ENCODE measurements around the gene EDN1.
"Not testable (repeated sequence)": the region's sequence is repeated elsewhere in the genome, so short reads cannot be mapped to it uniquely, and the experiment has no call there.

EDN1 gene

DNA sequence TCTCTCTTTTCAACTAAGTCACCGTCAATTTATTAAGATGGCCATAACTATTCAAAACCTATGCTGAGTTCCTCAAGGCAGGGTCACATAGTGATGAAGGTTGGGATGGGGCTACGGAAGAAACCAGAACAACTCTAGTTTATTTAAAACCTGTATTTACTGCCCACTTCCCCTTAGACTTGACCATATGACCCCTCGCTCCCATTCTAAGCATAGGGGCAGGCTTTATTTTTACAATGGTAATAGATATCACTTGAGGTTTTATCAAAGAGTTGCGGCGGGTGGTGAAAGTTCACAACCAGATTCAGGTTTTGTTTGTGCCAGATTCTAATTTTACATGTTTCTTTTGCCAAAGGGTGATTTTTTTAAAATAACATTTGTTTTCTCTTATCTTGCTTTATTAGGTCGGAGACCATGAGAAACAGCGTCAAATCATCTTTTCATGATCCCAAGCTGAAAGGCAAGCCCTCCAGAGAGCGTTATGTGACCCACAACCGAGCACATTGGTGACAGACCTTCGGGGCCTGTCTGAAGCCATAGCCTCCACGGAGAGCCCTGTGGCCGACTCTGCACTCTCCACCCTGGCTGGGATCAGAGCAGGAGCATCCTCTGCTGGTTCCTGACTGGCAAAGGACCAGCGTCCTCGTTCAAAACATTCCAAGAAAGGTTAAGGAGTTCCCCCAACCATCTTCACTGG is 5.5 kb downstream of the EDN1 start:
- no peak for DNase-seq

DNA sequence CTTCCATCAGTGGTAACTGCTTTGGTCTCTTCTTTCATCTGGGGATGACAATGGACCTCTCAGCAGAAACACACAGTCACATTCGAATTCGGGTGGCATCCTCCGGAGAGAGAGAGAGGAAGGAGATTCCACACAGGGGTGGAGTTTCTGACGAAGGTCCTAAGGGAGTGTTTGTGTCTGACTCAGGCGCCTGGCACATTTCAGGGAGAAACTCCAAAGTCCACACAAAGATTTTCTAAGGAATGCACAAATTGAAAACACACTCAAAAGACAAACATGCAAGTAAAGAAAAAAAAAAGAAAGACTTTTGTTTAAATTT is 6.1 kb downstream of the EDN1 start:
- no peak for DNase-seq

DNA sequence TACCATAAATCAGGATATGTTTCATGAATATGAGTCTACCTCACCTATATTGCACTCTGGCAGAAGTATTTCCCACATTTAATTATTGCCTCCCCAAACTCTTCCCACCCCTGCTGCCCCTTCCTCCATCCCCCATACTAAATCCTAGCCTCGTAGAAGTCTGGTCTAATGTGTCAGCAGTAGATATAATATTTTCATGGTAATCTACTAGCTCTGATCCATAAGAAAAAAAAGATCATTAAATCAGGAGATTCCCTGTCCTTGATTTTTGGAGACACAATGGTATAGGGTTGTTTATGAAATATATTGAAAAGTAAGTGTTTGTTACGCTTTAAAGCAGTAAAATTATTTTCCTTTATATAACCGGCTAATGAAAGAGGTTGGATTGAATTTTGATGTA is 6.4 kb downstream of the EDN1 start:
- no peak for DNase-seq

GRCh38 chr6:12297363-12298016 is 7.3 kb downstream of the EDN1 start:
- no peak for DNase-seq

GRCh38 chr6:12298017-12298978 is 8.1 kb downstream of the EDN1 start:
- no peak for DNase-seq

- DNase-seq: no peak
Observed at GRCh38 chr6:12298995-12299394, 8.8 kb downstream of the EDN1 start.

DNA sequence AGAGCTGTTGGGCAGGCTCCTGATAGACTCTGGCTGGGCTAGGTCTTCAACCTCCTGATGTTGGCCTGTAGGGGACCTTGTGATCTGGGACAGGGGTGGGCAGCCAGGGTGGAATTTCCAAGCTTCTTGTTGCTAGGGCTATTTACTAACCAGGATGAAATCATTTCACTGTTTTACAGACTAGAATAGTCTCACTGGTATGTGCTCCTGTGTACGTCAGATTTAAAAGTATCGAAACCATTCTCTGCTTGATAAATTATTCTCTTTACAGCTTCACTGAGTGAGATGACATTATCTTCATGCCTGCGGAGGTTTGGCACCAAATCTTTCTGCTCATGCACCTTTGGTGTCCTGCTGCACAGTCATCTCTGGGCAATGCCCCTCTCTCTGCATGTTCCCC is 10.9 kb downstream of the EDN1 start:
- no peak for DNase-seq

- no peak for DNase-seq
Observed at GRCh38 chr6:12304487-12304886, 14.3 kb downstream of the EDN1 start.

GRCh38 chr6:12309070-12309469 is 18.9 kb downstream of the EDN1 start:
- DNase-seq: no peak

DNA sequence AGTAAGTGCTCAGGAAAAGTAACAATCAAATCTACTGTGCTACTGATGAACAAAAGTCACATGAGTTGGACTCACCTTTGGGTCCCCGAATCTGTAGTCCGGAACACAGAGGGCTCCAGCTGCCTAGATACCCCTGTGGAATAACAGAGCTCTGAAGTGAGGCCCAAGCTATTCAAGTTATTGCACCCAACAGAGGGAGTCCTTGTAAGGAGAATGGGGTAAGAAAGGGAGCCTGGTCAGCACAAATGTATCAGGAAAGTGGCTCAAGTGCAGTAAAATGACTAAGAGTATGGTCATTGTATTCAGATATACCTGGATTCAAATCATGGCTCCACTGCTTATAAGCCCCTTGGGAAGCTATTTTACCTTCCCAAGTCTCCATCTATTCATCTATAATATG is 20.9 kb downstream of the EDN1 start:
- DNase-seq: no peak

DNA sequence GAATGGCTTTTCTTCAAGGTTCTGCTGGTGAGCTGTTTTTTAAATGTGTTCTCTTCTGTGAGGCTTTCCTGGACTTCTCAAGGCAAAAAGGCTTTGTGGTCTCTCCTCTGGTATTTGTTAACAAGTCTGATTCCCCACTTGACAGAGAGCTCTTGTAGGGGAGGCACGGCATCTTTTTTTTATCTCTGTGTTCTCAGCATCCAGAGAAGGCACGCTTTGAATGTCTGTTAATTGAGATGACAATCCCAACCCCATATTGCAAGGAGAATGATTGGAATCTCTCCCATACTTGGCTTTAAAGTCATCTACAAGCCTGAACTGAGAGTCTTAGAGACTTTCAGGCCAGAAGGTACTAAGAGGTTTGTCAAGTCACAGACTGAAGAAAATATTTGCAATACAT is 22.6 kb downstream of the EDN1 start:
- no peak for DNase-seq

- DNase-seq: no peak
Observed at GRCh38 chr6:12313306-12313991, 23.3 kb downstream of the EDN1 start.

GRCh38 chr6:12313992-12314589 is 23.9 kb downstream of the EDN1 start:
- no peak for DNase-seq

- DNase-seq: no peak
Observed at GRCh38 chr6:12314751-12315150, 24.6 kb downstream of the EDN1 start.

GRCh38 chr6:12315292-12316081 is 25.3 kb downstream of the EDN1 start:
- no peak for DNase-seq

DNA sequence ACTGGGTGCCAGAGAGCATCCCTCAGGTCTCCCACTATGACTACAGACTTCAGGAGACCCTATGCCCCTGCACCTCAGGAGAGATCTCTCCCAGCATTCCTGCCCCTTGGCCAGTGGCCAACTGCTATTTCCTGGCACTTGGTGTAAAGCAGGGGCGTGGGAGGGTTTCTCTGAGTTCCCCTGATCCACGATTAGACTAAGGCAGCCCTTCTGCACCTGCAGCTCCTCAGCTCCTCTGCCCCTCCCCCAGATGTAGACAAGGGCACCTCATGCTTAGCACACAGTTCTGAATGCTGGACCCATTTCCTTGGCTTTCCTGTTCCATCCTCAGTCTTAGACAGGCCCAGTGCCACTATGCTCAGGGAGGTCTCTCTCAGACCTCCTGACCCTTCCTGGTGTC is 28.6 kb downstream of the EDN1 start:
- no peak for DNase-seq

DNA sequence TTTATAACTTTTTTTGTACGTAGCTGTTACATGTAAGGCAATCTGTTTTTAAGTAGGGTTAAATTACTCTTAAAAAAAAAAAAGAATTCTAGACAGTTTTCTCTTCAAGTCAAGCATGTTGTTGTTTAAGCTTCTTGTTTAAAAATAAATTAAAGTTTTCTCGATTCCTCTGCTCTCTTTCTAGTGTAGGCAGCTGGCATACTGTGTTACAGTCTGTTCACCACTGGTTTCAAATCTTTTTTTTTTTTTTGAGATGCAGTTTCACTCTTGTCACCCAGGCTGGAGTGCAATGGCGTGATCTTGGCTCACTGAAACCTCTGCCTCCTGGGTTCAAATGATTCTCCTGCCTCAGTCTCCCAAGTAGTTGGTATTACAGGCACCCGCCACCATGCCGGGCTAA is 29.9 kb downstream of the EDN1 start:
- DNase-seq: not testable (repeated sequence)

DNA sequence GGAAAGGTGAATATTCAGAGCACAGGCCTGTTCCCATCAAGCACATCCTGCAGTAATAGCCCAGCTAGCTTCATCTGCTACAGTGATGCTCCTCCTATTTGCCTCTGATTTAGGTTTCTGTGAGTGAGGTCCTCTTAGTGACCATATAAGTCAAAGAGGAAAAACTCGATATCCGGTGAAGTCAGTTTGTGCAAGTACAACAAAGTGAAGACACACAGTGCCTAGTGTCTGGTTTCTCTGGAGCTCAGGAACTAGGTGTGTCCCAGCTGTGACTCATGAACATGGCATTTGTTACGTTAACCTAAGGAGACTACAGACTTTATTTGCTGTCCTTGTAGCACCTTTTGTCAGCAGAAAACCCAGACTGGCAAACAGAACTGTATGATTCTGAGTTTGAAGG is 33.9 kb downstream of the EDN1 start:
- DNase-seq: no peak

GRCh38 chr6:12324748-12325147 is 34.6 kb downstream of the EDN1 start:
- DNase-seq: no peak

GRCh38 chr6:12325872-12326271 is 35.7 kb downstream of the EDN1 start:
- no peak for DNase-seq

DNA sequence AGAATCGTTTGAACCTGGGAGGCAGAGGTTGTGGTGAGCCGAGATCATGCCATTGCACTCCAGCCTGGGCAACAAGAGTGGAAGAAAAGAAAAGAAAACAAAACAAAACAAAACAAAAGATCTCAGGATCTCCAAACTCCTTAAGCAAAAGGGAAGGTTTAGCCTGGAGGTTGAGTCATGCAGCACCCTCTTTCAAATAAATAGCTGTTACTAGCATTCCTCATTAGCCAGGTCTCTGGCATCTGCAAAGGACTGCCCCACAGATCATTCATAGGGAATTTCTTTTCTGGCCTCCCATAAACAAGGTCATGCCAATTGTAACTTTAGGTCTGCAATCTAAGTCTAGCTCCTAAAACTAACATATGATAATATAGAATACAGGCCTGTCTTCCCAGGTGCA is 37.2 kb downstream of the EDN1 start:
- DNase-seq: no peak

GRCh38 chr6:12327988-12328387 is 37.8 kb downstream of the EDN1 start:
- DNase-seq: no peak
